Right atrium auricular region (tissue), 2 donors: Measurements from ENCODE around the gene ZMIZ2. TPM values are rescaled to one million over a fixed set of nuclear protein-coding genes. Genes with fewer than 3 reads are reported as not detected.
"Not testable (repeated sequence)": the region's sequence is repeated elsewhere in the genome, so short reads cannot be mapped to it uniquely, and the experiment has no call there.

ENCODE experiments used
- DNase-seq: peaks from one replicate; pipeline ENCODE4 v3.0.0-alpha.2; 2019; ENCODE audit warnings: low spot score
- H3K27ac ChIP-seq, 2 donors: fragments of 200-600 bp; sonication (generic); 1 replicate in 1 of 2; 2 replicates in 1 of 2; pipeline ENCODE4 v1.5.1; 2016 to 2019
- H3K27me3 ChIP-seq, 2 donors: fragments of 200-600 bp; sonication (generic); one replicate each; pipeline versions ENCODE4 v1.5.1 to v1.6.0; 2017 to 2019
- H3K36me3 ChIP-seq: fragments of 200-600 bp; sonication (generic); one replicate; pipeline ENCODE4 v1.5.1; 2016
- H3K4me1 ChIP-seq, 2 donors: fragments of 200-600 bp; sonication (generic); one replicate each; pipeline versions ENCODE4 v1.5.1 to v1.6.0; 2017 to 2019
- H3K4me3 ChIP-seq, 2 donors: fragments of 200-600 bp; sonication (generic); 1 replicate in 1 of 2; 2 replicates in 1 of 2; pipeline ENCODE4 v1.5.1; 2017 to 2019; ENCODE audit warnings: mild to moderate bottlenecking in 1 of 2, moderate library complexity in 1 of 2
- H3K9me3 ChIP-seq, 2 donors: fragments of 200-600 bp; sonication (generic); one replicate each; pipeline ENCODE4 v1.5.1; 2019
- total RNA-seq, 2 donors: library from RNA; depleted of rRNA; stranded (reverse); fragments of >200 nt; gene quantifications; one replicate each; pipeline ENCODE4 v1.1.0, GENCODE V29; 2016
- TF ChIP-seq, protein P1 (sequence below), 2 donors: fragments of 200-600 bp; sonication (generic); IDR thresholded peaks; one replicate each; pipeline ENCODE4 v1.5.1; 2019; ENCODE audit warnings: antibody characterized with exemption in 2 of 2

ZMIZ2 gene, protein sequence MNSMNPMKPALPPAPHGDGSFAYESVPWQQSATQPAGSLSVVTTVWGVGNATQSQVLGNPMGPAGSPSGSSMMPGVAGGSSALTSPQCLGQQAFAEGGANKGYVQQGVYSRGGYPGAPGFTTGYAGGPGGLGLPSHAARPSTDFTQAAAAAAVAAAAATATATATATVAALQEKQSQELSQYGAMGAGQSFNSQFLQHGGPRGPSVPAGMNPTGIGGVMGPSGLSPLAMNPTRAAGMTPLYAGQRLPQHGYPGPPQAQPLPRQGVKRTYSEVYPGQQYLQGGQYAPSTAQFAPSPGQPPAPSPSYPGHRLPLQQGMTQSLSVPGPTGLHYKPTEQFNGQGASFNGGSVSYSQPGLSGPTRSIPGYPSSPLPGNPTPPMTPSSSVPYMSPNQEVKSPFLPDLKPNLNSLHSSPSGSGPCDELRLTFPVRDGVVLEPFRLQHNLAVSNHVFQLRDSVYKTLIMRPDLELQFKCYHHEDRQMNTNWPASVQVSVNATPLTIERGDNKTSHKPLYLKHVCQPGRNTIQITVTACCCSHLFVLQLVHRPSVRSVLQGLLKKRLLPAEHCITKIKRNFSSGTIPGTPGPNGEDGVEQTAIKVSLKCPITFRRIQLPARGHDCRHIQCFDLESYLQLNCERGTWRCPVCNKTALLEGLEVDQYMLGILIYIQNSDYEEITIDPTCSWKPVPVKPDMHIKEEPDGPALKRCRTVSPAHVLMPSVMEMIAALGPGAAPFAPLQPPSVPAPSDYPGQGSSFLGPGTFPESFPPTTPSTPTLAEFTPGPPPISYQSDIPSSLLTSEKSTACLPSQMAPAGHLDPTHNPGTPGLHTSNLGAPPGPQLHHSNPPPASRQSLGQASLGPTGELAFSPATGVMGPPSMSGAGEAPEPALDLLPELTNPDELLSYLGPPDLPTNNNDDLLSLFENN
- 10 to 100 TPM; 14.1 to 21.3 TPM for total RNA-seq

DNA sequence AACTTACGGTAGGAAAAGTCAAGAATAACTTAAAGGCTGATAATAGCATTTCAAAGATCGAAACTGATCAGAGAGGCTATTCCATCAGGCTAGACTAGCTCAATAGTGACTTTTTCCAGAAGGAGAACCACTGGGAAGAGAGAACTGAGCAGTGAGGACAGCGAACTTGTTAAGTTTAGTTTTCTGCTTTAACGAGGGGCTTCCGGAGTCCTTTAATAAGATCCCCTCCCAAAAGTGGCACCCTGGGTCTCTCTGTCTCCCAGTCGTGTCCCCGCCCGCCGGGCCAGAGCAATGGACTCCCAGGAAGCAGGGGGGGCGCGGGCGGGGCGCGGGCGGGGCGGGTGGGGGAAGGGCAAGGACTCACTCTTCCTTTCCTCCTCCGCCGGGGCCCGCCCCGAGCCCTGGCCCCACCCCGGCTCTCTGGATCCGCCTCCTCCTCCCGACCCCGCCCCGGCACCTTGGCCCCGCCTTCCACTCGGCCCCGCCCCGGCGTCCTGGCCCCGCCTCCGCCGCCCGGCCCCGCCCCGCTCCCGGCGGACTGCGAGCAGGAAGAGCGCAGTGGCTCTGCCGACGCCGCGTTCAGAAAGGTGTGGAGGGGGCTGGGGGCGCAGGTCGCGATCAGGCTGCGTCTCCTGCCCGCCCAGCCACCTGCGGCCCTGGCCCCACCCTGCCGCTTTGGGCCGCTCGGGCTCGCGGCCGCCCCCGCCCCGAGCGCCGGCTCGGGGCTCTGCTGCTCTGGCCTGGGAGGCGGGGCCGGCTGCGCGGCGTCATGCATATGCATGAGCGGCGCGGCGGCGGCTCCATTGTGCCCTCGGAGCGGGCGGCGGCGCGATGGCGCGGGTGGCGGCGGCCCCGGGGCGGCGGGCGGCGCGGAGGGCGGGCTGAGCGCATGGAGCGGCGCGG lies at the start of gene ZMIZ2:
Gene ZMIZ2, plus strand, starts transcription at position 803 of the 903 bp plus-strand sequence. CDS start 7,403 bp downstream, outside the sequence.
- Histone ChIP-seq H3K4me1 (peaks cover 0 to 27% of the 10 kb centered on the region in 2 donors), H3K27me3 (no peaks in the 10 kb centered on the region), H3K4me3 (peak within 1 kb of the TSS; percentile 63 to 86), H3K36me3 (no peaks in the 10 kb centered on the region), H3K27ac (peak within 1 kb of the TSS; percentile 97 to 98), H3K9me3 (no peaks in the 10 kb centered on the region)
- DNase-seq: peak; percentile 93
- TF ChIP-seq, protein P1, sequence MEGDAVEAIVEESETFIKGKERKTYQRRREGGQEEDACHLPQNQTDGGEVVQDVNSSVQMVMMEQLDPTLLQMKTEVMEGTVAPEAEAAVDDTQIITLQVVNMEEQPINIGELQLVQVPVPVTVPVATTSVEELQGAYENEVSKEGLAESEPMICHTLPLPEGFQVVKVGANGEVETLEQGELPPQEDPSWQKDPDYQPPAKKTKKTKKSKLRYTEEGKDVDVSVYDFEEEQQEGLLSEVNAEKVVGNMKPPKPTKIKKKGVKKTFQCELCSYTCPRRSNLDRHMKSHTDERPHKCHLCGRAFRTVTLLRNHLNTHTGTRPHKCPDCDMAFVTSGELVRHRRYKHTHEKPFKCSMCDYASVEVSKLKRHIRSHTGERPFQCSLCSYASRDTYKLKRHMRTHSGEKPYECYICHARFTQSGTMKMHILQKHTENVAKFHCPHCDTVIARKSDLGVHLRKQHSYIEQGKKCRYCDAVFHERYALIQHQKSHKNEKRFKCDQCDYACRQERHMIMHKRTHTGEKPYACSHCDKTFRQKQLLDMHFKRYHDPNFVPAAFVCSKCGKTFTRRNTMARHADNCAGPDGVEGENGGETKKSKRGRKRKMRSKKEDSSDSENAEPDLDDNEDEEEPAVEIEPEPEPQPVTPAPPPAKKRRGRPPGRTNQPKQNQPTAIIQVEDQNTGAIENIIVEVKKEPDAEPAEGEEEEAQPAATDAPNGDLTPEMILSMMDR (IDR thresholded peaks at IDR 0.05): no peak

DNA sequence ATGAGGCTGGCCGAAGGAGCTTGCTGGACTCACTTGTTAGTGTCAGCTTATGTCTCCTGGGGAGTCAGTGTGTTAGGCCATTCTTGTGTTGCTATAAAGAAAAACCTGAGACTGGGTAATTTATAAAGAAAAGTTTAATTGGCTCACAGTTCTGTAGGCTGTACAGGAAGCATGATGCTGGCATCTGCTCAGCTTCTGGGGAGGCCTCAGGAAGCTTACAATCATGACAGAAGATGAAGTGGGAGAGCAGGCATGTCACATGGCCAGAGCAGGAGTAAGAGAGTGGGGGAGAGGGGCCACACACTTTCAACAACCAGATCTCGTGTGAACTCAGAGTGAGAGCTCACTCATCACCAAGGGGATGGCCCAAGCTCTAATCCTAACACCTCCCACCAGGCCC lies 49.0 kb upstream of the ZMIZ2 start:
- not testable (repeated sequence) for H3K27me3 ChIP-seq, H3K27ac ChIP-seq, H3K4me3 ChIP-seq, H3K9me3 ChIP-seq, DNase-seq
- Histone ChIP-seq H3K4me1 (peaks cover 0 to 11% of the 10 kb centered on the region in 2 donors), H3K36me3 (peaks cover 87% of the 10 kb centered on the region)

DNA sequence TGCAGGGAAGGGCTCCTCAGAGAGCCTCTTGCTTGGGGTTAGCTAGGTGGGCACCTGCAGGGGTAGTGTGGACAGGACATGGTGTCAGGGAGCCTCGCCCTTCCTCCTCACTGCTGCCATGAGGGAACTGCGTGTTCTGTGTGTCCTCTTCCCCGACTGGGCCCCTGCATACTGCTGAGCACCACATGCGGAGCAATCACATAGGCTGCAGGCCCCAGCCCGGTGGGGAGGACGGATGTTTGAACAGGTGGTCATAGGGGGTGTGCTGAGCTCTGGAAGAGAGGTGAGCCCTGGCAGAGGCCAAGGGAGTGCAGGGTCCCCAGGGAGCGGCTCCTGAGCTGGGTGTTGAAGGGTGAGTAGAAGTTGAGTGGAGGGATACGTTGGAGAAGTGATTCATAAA lies 48.3 kb upstream of the ZMIZ2 start:
- TF ChIP-seq, protein P1 (IDR thresholded peaks at IDR 0.05): no peak
- Histone ChIP-seq H3K4me3 (no peak overlapping the region), H3K4me1 (peaks cover 0 to 10% of the 10 kb centered on the region in 2 donors), H3K27me3 (no peaks in the 10 kb centered on the region), H3K36me3 (peaks cover 80% of the 10 kb centered on the region), H3K27ac (no peak overlapping the region), H3K9me3 (no peaks in the 10 kb centered on the region)
- no peak for DNase-seq

DNA sequence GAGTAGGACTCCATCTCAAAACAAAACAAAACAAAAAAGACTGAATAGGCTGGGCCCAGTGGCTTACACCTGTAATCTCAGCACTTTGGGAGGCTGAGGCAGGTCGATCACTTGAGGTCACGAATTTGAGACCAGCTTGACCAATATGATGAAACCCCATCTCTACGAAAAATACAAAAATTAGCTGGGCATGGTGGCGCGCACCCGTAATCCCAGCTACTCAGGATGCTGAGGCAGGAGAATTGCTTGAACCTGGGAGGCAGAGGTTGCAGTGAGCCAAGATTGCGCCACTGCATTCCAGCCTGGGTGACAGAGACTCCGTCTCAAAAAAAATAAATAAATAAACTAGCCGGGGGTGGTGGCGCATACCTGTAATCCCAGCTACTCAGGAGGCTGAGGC lies 45.3 kb upstream of the ZMIZ2 start:
- DNase-seq, H3K4me1 ChIP-seq, H3K4me3 ChIP-seq, H3K27ac ChIP-seq, H3K9me3 ChIP-seq, H3K27me3 ChIP-seq: not testable (repeated sequence)
- H3K36me3 ChIP-seq: peaks cover 61% of the 10 kb centered on the region

DNA sequence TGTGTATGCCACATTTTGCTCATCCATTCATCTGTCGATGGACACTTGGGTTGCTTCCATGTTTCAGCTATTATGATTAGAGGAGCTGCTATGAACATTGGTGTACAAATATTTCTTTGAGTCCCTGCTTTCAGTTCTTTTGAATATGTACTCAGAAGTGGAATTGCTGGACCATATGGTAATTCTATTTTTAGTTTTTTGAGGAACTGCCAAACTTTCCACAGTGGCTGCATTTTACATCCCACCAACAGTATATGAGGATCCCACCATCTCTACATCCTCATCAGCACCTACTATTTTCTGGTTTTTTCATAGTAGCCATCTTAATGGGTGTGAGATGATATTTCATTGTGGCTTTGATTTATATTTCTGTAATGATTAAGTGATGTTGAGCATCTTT lies 44.7 kb upstream of the ZMIZ2 start:
- Histone ChIP-seq H3K36me3 (peaks cover 61% of the 10 kb centered on the region), H3K4me1 (peaks cover 0 to 10% of the 10 kb centered on the region in 2 donors), H3K4me3 (no peak overlapping the region), H3K27me3 (no peaks in the 10 kb centered on the region), H3K9me3 (no peaks in the 10 kb centered on the region), H3K27ac (no peak overlapping the region)
- no peak for DNase-seq
- TF ChIP-seq, protein P1 (IDR thresholded peaks at IDR 0.05): no peak

DNA sequence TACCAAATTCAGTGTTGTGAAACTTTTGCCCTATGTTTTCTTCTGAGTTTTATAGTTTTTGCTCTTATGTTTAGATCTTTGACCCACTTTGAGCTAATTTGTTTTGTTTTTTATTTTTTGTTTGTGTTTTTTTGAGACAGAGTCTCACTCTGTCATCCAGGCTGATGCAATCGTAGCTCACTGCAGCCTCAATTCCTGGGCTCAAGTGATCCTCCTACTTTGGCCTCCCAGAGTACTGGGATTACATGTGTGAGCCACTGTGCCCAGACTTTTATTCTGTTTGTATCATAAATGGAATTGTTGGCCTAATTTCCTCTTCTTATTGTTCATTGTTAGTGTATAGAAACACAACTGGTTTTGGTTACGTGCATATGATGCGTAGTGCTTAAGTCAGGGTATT lies 43.2 kb upstream of the ZMIZ2 start:
- no peak for DNase-seq
- H3K4me3 ChIP-seq: no peak overlapping the region
- no peak overlapping the region for H3K27ac ChIP-seq
- H3K9me3 ChIP-seq: no peaks in the 10 kb centered on the region
- no peaks in the 10 kb centered on the region for H3K27me3 ChIP-seq
- H3K4me1 ChIP-seq: peaks cover 0 to 10% of the 10 kb centered on the region in 2 donors
- H3K36me3 ChIP-seq: peaks cover 60% of the 10 kb centered on the region
- TF ChIP-seq, protein P1 (IDR thresholded peaks at IDR 0.05): no peak
